ENCODE results near the gene CD58.

The CD58 gene

DNA sequence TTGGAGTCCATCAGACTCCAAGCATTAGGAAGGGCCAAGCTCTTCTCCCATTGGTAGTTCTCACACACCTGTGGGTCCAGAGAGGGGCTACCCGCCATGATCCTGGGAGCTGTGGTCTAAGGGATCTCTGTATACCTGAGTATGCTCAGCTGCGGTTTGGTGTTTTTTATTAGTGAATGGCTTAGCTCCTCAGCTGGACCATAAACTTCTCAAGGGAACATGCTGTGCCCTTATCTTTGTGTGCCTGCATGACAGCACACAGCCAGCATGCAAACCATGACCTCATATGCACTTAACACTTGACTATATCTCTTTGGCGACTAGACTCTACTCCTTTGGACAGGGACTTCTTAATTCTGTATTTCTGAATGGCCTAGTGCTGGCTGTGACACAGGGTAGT is 94.5 kb downstream of the CD58 start:
- Histone ChIP-seq H3K27me3 (ENCODE audit: low read depth) (no peaks in the 10 kb centered on the region), H3K4me1 (no peaks in the 10 kb centered on the region), H3K36me3 (replicated peaks) (no peaks in the 10 kb centered on the region), H3K4me3 (no peak overlapping the region), H3K9me3 (no peaks in the 10 kb centered on the region)
- no peak for DNase-seq (ENCODE audit: low spot score in 2 of 2)
- in situ Hi-C loops (cut with MboI; ENCODE audit: low sequenced_read_pairs), result loop anchor here (25.0 kb wide), 2 partner anchors 664 to 864 kb away; no protein-coding TSS in a partner anchor

DNA sequence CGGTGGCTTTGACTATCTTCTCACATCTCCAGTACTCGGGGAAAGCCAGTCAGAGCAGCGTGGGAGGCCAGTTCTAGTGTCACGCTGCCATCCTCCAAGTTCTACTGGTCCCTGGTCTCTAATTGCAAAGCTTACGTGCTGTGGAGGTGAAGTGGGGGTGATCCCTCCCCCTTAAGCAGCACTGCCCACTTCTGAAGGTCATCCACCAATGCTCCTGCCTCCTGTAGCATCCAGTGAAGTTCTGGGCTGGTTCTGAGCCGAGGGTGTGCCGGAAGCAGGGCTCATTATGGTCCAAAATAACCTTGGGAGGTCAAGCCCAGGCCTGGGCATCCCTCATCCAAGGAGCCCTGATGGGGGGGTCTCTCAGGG is 95.0 kb downstream of the CD58 start:
- in situ Hi-C loops (cut with MboI; ENCODE audit: low sequenced_read_pairs), result loop anchor here (25.0 kb wide), 2 partner anchors 664 to 864 kb away; no protein-coding TSS in a partner anchor
- H3K4me3 ChIP-seq, result no peak overlapping the region
- no peaks in the 10 kb centered on the region for H3K36me3 ChIP-seq (replicated peaks)
- H3K27me3 ChIP-seq (ENCODE audit: low read depth), result no peaks in the 10 kb centered on the region
- DNase-seq (ENCODE audit: low spot score in 2 of 2), result no peak
- no peaks in the 10 kb centered on the region for H3K9me3 ChIP-seq
- H3K4me1 ChIP-seq, result no peaks in the 10 kb centered on the region

DNA sequence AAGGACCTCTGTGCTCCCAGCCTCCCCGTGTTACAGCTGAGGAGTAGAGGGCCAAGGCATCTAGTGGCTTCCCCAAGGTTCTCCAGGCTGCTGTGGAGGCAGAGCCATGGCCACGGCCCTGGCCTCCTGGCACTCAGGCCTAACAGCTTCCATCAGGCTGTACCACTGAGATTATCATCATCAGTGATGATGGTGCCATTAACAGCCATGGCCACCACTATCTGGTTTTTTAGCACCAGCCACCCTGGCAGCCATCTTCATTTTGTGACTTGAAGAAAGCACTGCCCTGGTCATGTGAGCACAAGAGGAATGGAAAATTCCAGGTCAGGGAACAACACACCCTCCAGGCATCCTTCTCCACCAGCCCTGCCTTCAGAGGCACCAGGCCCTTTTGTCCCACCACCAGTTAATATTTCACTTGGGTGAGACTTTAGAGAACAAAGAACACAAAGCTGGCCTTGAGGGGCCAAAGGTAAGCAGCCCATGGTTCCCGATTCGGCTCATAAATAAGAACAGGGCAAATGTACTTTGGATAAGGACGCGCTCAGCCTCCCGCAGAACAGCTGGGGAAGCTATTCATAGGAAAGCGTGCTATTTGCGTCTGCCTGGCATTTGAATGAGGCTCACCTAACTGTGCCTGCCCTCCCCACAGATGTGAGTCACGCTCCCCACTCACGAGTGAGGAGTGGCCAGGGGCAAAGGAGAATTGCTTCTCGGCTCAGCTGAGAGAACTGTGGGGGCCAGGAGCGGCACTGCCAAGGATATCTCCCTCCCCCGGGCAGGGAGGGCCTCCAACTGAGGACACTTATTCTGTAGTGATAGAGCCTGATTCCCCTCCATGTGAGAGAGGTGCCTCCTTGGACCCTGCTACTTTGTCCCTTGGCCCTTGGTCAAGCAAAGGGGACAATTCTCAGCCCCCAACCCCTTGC is 95.6 kb downstream of the CD58 start:
- no peaks in the 10 kb centered on the region for H3K9me3 ChIP-seq
- no peak for DNase-seq (ENCODE audit: low spot score in 2 of 2)
- no peak overlapping the region for H3K4me3 ChIP-seq
- no peaks in the 10 kb centered on the region for H3K36me3 ChIP-seq (replicated peaks)
- in situ Hi-C loops (cut with MboI; ENCODE audit: low sequenced_read_pairs), result loop anchor here (25.0 kb wide), 2 partner anchors 663 to 863 kb away; no protein-coding TSS in a partner anchor
- H3K27me3 ChIP-seq (ENCODE audit: low read depth), result no peaks in the 10 kb centered on the region
- H3K4me1 ChIP-seq, result no peaks in the 10 kb centered on the region

DNA sequence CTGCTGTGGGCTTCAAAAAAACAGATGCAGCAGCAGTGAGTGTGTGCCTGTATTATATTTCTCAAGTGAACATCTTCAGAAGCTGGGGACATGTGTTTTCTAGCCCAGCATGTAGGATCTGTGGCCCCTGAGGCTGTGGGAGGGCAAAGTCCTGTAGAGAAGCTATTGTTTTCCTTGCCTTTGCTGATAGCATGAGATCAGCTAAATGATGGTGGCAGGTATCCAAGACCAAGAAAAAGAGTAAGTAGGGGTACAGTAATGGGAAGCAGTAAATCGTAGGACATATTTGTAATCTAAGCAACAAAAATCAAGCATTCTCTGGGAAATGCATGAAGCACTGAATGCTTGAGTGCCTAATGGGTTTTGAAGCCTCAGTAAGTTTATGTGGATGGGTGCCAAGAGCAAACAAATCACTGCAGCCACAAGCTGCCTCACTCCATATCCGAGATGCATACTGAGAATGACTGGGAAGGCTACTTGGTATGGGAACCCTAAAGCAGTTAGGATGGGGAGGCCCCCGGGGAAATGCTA is 98.3 kb downstream of the CD58 start:
- DNase-seq (ENCODE audit: low spot score in 2 of 2), result no peak
- Histone ChIP-seq H3K4me1 (no peaks in the 10 kb centered on the region), H3K36me3 (replicated peaks) (no peaks in the 10 kb centered on the region), H3K4me3 (no peak overlapping the region), H3K27me3 (ENCODE audit: low read depth) (no peaks in the 10 kb centered on the region), H3K9me3 (no peaks in the 10 kb centered on the region)
- in situ Hi-C loops (cut with MboI; ENCODE audit: low sequenced_read_pairs), result no loop called here

DNA sequence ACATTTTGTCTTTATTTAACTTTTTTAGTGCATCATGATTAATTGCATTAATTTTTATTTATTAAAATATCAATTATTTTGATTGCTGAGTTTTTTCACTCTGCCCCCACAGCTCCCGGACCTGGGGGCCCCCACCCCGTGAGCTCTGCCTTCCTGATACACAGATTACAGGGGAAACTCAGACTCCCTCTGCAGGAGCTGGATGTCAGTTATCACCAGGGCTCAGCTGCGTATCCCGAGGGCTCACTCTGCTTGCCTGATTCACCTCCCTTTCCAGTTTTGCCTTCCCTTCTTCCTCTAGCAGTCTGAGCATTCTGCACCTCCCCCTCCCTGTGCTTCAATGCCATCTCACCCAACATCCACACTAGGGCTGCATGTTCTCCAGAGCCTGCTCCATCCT is 99.6 kb downstream of the CD58 start:
- Histone ChIP-seq H3K4me3 (no peak overlapping the region), H3K27me3 (ENCODE audit: low read depth) (no peaks in the 10 kb centered on the region), H3K36me3 (replicated peaks) (no peaks in the 10 kb centered on the region), H3K9me3 (no peaks in the 10 kb centered on the region), H3K4me1 (no peaks in the 10 kb centered on the region)
- in situ Hi-C loops (cut with MboI; ENCODE audit: low sequenced_read_pairs), result no loop called here
- DNase-seq (ENCODE audit: low spot score in 2 of 2), result no peak

DNA sequence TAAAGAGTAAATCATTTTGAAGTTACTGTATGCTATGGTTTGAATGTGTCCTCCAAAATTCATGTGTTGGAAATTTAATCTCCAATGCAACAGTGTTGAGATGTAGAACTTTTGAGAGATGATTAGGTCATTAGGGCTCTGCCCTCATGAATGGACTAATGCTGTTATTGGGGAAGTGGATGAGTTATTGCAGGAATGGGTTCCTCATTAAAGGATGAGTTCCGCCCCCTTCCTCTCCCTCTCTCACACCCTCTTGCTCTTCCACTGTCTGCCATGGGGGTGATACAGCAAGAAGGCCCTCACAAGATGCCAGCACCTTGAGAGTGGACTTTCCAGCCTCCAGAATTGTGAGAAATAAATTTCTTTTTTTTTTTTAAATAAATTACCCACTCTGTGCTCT is 100.2 kb downstream of the CD58 start:
- Histone ChIP-seq H3K36me3 (replicated peaks) (no peaks in the 10 kb centered on the region), H3K4me1 (no peaks in the 10 kb centered on the region), H3K27me3 (ENCODE audit: low read depth) (no peaks in the 10 kb centered on the region), H3K4me3 (no peak overlapping the region), H3K9me3 (no peaks in the 10 kb centered on the region)
- no peak for DNase-seq (ENCODE audit: low spot score in 2 of 2)
- in situ Hi-C loops (cut with MboI; ENCODE audit: low sequenced_read_pairs), result no loop called here

DNA sequence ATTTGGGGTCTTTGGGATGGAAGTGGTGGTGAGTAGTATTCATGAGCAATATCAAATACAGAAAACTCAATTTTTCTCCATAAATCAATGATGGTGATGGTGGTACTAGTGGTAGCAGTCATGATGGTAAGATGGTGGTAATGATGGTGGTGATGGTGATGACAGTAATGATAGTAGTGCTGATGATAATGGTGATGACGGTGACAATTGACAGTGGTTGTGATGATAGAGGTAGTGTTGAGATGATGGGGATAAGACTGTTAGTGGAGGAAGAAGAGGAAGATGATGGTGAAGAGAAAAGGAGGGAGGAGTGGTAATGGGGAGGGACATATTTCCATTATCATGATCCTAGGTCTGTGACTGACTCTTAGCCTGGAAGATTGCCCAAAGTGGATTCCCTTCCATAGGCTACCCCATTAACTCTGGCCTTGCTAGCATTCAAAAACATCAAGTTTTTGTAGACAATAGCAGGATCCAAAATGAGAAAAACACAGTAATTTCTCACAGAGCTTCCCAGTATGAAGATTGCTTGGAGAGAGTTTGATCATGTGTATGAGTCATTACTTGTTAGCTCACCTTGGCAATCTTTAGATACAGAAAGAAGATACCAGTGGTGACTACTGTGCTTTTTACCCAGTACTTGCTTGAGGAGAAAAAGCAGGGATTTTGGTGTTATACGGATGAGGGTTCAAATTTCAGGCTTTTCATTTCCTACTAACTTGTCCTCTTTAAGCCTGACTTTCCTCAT is 103.8 kb downstream of the CD58 start:
- no peak for DNase-seq (ENCODE audit: low spot score in 2 of 2)
- H3K4me3 ChIP-seq, result no peak overlapping the region
- in situ Hi-C loops (cut with MboI; ENCODE audit: low sequenced_read_pairs), result no loop called here

DNA sequence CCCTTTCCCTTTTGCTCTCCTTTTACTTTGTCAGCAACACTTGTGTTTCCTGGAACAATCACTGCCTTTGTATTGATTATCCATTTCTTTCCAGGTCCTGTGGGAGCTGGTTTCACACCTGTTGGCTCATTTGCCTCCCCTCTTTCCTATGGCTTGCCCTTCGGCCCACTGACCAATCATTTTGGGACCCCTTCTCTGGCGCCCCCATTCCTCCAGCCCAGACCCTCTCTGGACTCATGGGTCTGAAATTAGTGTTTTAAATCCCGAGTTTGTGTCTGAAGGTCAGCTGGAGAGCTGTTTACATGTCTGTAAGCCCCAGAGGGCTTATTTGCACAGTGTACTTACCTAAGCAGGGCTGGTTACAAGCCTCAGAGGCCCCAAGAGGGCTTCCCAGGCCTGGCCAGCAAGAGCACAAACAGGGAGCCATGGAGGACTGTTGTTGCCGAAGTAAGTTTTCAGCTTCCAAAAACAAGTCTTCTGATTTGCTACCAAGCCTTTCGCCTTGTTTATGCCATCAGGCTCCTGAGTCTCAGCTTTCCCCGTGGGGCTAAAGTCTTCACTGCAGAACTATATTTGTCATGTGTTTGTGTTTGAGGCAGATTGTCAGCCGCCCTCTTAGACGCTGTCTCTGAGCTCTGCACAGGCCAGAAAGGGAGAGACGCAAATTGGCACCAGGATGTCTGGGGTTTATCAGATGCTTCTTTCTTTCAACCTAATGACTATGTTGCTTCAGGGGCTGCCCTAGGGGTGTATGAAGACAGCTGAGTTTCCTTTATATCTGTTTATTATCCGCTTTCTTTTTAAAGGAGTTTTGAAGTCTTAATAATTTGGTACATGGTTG is 104.8 kb downstream of the CD58 start:
- Histone ChIP-seq H3K9me3 (no peaks in the 10 kb centered on the region), H3K4me3 (no peak overlapping the region), H3K4me1 (no peaks in the 10 kb centered on the region), H3K36me3 (replicated peaks) (no peaks in the 10 kb centered on the region), H3K27me3 (ENCODE audit: low read depth) (0 out of 2 replicates have a peak, but pooled peaks cover 3% of the 10 kb centered on the region)
- in situ Hi-C loops (cut with MboI; ENCODE audit: low sequenced_read_pairs), result no loop called here
- no peak for DNase-seq (ENCODE audit: low spot score in 2 of 2)

More for the DNA sequence above, 103.8 kb downstream of the CD58 start:
- H3K4me1 ChIP-seq, result no peaks in the 10 kb centered on the region
- 0 out of 2 replicates have a peak, but pooled peaks cover 3% of the 10 kb centered on the region for H3K27me3 ChIP-seq (ENCODE audit: low read depth)
- no peaks in the 10 kb centered on the region for H3K36me3 ChIP-seq (replicated peaks)
- no peaks in the 10 kb centered on the region for H3K9me3 ChIP-seq

DNA sequence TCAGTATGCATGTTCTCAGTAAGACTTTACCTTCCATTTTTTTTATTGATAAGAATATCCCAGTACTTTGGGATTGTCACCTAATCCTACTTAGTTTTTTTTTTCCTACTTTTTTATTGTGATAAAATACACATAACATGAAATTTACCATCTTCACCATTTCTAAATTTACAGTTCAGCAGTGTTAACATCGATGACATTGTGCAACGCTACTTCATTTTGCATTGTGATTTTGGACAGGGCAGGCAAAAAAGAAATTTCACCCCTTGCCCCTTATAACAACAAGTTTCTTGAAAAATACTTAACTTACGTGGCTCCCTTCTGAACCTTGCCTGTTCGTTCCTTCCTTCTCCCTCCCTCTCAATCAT is 105.4 kb downstream of the CD58 start:
- Histone ChIP-seq H3K4me3 (no peak overlapping the region), H3K27me3 (ENCODE audit: low read depth) (0 out of 2 replicates have a peak, but pooled peaks cover 3% of the 10 kb centered on the region), H3K4me1 (no peaks in the 10 kb centered on the region), H3K36me3 (replicated peaks) (no peaks in the 10 kb centered on the region), H3K9me3 (no peaks in the 10 kb centered on the region)
- no peak for DNase-seq (ENCODE audit: low spot score in 2 of 2)
- in situ Hi-C loops (cut with MboI; ENCODE audit: low sequenced_read_pairs), result no loop called here

All from HAP-1 (cell line).